H1 (cell line): ENCODE measurements around the gene STARD7. TPM values are rescaled to one million over a fixed set of nuclear protein-coding genes. Genes with fewer than 3 reads are reported as not detected.

ENCODE experiments used
- CTCF ChIA-PET: fragments of 300-600 bp; sonication (Branson Sonifier 250); formaldehyde crosslinking; loops from one replicate; lab custom pipeline; 2021; ENCODE audit not compliant: partially characterized antibody; lab: Charles Lee
- POLR2A ChIA-PET: fragments of 300-600 bp; sonication (Branson Sonifier 250); formaldehyde crosslinking; loops from one replicate; lab custom pipeline; 2021; ENCODE audit warnings: inconsistent platforms; ENCODE audit not compliant: partially characterized antibody; lab: Charles Lee
- DNase-seq, 2 experiments: peaks; one replicate each; pipeline versions ENCODE4 v3.0.0 to v3.0.0-alpha.2; 2010 to 2022; ENCODE audit warnings: low spot score in 2 of 2, low read depth in 1 of 2, mixed read lengths in 1 of 2
- FAIRE-seq: peaks from 2 replicates; lab custom pipeline; 2011; peaks lifted over from hg19 to GRCh38; lab: Jason Lieb, UNC
- H2AFZ ChIP-seq: 2 replicates; pipeline ENCODE4 v1.8.1; 2012; ENCODE audit warnings: low read length, inconsistent platforms
- H2AK5ac ChIP-seq: 2 replicates; pipeline ENCODE4 v1.6.1; 2013; ENCODE audit warnings: low read depth, low read length
- H2BK120ac ChIP-seq: replicated peaks from 2 replicates; pipeline ENCODE3; 2013; ENCODE audit warnings: low read depth, low read length, inconsistent platforms
- H2BK12ac ChIP-seq: 2 replicates; pipeline ENCODE4 v1.6.1; 2013; ENCODE audit warnings: low read depth, low read length
- H2BK15ac ChIP-seq: 2 replicates; pipeline ENCODE4 v1.6.1; 2013; ENCODE audit warnings: low read length
- H2BK20ac ChIP-seq: 2 replicates; pipeline ENCODE4 v1.6.1; 2013; ENCODE audit warnings: low read length
- H2BK5ac ChIP-seq: 2 replicates; pipeline ENCODE4 v1.6.1; 2013; ENCODE audit warnings: low read depth, low read length
- H3K14ac ChIP-seq: 2 replicates; pipeline ENCODE4 v1.6.1; 2013; ENCODE audit warnings: inconsistent platforms; ENCODE audit not compliant: insufficient read length
- H3K18ac ChIP-seq: 2 replicates; pipeline ENCODE4 v1.6.1; 2013; ENCODE audit warnings: low read length; ENCODE audit errors: extremely low read depth
- H3K23ac ChIP-seq: 2 replicates; pipeline ENCODE4 v1.6.1; 2013; ENCODE audit warnings: inconsistent platforms; ENCODE audit not compliant: insufficient read length
- H3K23me2 ChIP-seq: 2 replicates; pipeline ENCODE4 v1.6.1; 2013; ENCODE audit warnings: low read depth, low read length
- H3K27ac ChIP-seq: 2 replicates; pipeline ENCODE4 v1.6.1; 2011; ENCODE audit warnings: low read depth, low read length, inconsistent platforms
- H3K27me3 ChIP-seq, 4 experiments: replicated peaks in 1 of 4; 1 replicate in 1 of 4; 2 replicates in 3 of 4; pipeline versions ENCODE4 v1.6.1 to v1.8.1; 2011 to 2013; ENCODE audit warnings: low read length in 3 of 4, mild to moderate bottlenecking in 3 of 4, inconsistent platforms in 2 of 4, mixed read lengths in 2 of 4, moderate library complexity in 1 of 4; ENCODE audit not compliant: control insufficient read depth in 3 of 4, insufficient read depth in 3 of 4; ENCODE audit errors: extremely low read depth in 1 of 4
- H3K36me3 ChIP-seq, 4 experiments: 2 replicates each; pipeline versions ENCODE4 v1.6.1 to v1.8.1; 2011 to 2013; ENCODE audit warnings: mild to moderate bottlenecking in 4 of 4, low read length in 3 of 4, moderate library complexity in 2 of 4, control low read depth in 1 of 4, inconsistent platforms in 1 of 4; ENCODE audit not compliant: insufficient read depth in 4 of 4, control insufficient read depth in 2 of 4
- H3K4ac ChIP-seq: replicated peaks from 2 replicates; pipeline ENCODE3; 2013; ENCODE audit warnings: low read length, low read depth, mixed read lengths, inconsistent platforms; ENCODE audit not compliant: insufficient read length
- H3K4me1 ChIP-seq, 4 experiments: replicated peaks in 1 of 4; 1 replicate in 1 of 4; 2 replicates in 3 of 4; pipeline versions ENCODE4 v1.6.1 to v1.8.1; 2011 to 2013; ENCODE audit warnings: low read length in 3 of 4, inconsistent platforms in 2 of 4, mixed read lengths in 1 of 4; ENCODE audit not compliant: insufficient read depth in 4 of 4, control insufficient read depth in 3 of 4
- H3K4me2 ChIP-seq, 2 experiments: 2 replicates each; pipeline versions ENCODE4 v1.6.1 to v1.8.1; 2011 to 2013; ENCODE audit warnings: low read depth in 2 of 2, low read length in 2 of 2, control low read depth in 1 of 2, inconsistent platforms in 1 of 2, mild to moderate bottlenecking in 1 of 2; ENCODE audit not compliant: insufficient read depth in 1 of 2
- H3K4me3 ChIP-seq, 4 experiments: fragments of 200-600, 300-600 bp in 1 of 4; sonication (generic), shearing (Covaris generic), sonication (Bioruptor Twin) in 1 of 4; 2 replicates each; pipeline versions ENCODE4 v1.5.1 to v1.8.1; 2011 to 2016; ENCODE audit warnings: low read length in 4 of 4, low read depth in 3 of 4, control low read depth in 2 of 4, inconsistent platforms in 2 of 4, mild to moderate bottlenecking in 2 of 4, mixed read lengths in 1 of 4, moderate library complexity in 1 of 4; ENCODE audit not compliant: insufficient read depth in 2 of 4; ENCODE audit errors: extremely low read depth in 1 of 4
- H3K56ac ChIP-seq: replicated peaks from 2 replicates; pipeline ENCODE3; 2013; ENCODE audit warnings: low read depth, mild to moderate bottlenecking, mixed read lengths, low read length, inconsistent platforms; ENCODE audit not compliant: insufficient read length
- H3K79me1 ChIP-seq: 2 replicates; pipeline ENCODE4 v1.6.1; 2013; ENCODE audit warnings: low read depth, low read length, control low read depth
- H3K79me2 ChIP-seq, 2 experiments: 2 replicates each; pipeline versions ENCODE4 v1.6.1 to v1.8.1; 2012 to 2013; ENCODE audit warnings: low read length in 2 of 2, mild to moderate bottlenecking in 2 of 2, inconsistent platforms in 1 of 2; ENCODE audit not compliant: insufficient read depth in 2 of 2, control insufficient read depth in 1 of 2
- H3K9ac ChIP-seq, 4 experiments: replicated peaks in 1 of 4; 1 replicate in 1 of 4; 2 replicates in 3 of 4; pipeline versions ENCODE4 v1.6.1 to v1.8.1; 2011 to 2013; ENCODE audit warnings: low read depth in 3 of 4, low read length in 3 of 4, control low read depth in 2 of 4, mild to moderate bottlenecking in 2 of 4, moderate library complexity in 2 of 4, inconsistent platforms in 1 of 4; ENCODE audit errors: extremely low read depth in 1 of 4
- H3K9me3 ChIP-seq, 2 experiments: 2 replicates each; pipeline versions ENCODE4 v1.6.1 to v1.8.1; 2012 to 2013; ENCODE audit warnings: mild to moderate bottlenecking in 2 of 2, moderate library complexity in 2 of 2, control low read depth in 1 of 2, inconsistent platforms in 1 of 2, low read depth in 1 of 2, low read length in 1 of 2, mixed read lengths in 1 of 2; ENCODE audit not compliant: insufficient read depth in 2 of 2
- H4K20me1 ChIP-seq, 2 experiments: replicated peaks in 1 of 2; 2 replicates each; pipeline versions ENCODE3 to v1.8.1; 2011 to 2013; ENCODE audit warnings: inconsistent platforms in 2 of 2, low read length in 2 of 2, mild to moderate bottlenecking in 1 of 2; ENCODE audit not compliant: insufficient read depth in 2 of 2, control insufficient read depth in 1 of 2
- H4K5ac ChIP-seq: 2 replicates; pipeline ENCODE4 v1.6.1; 2013; ENCODE audit warnings: low read length, low read depth, mixed read lengths, inconsistent platforms; ENCODE audit not compliant: insufficient read length
- H4K8ac ChIP-seq: 2 replicates; pipeline ENCODE4 v1.8.0; 2013; ENCODE audit warnings: mild to moderate bottlenecking, moderate library complexity, low read length, inconsistent platforms; ENCODE audit not compliant: insufficient read depth; ENCODE audit errors: extremely low read depth
- H4K91ac ChIP-seq: replicated peaks from 2 replicates; pipeline ENCODE3; 2013; ENCODE audit warnings: low read length, mixed read lengths, inconsistent platforms; ENCODE audit not compliant: insufficient read length
- ASH2L ChIP-seq: fragments of 200-600, 300-600 bp; sonication (generic); IDR thresholded peaks from one replicate; pipeline ENCODE4 v1.7.1; 2017; ENCODE audit warnings: low read length
- CREB1 ChIP-seq: IDR thresholded peaks from 2 replicates; pipeline ENCODE4 v1.6.1; 2012; ENCODE audit warnings: inconsistent platforms
- E2F6 ChIP-seq: IDR thresholded peaks from 2 replicates; pipeline ENCODE4 v1.6.1; 2012; ENCODE audit warnings: inconsistent platforms
- MAX ChIP-seq: IDR thresholded peaks from 2 replicates; pipeline ENCODE4 v1.6.1; 2012; ENCODE audit warnings: inconsistent platforms
- NANOG ChIP-seq: IDR thresholded peaks from 2 replicates; pipeline ENCODE4 v1.6.1; 2011; ENCODE audit warnings: low read length, low read depth, mild to moderate bottlenecking, inconsistent platforms; ENCODE audit not compliant: insufficient read depth, poor library complexity, severe bottlenecking
- NRF1 ChIP-seq: IDR thresholded peaks from 2 replicates; pipeline ENCODE4 v1.6.1; 2011; ENCODE audit warnings: mild to moderate bottlenecking, low read depth, low read length, improper control_type of control experiment
- SP2 ChIP-seq: IDR thresholded peaks from 2 replicates; pipeline ENCODE4 v1.6.1; 2012; ENCODE audit warnings: mild to moderate bottlenecking, low read length, inconsistent platforms
- TAF7 ChIP-seq: optimal IDR thresholded peaks from 2 replicates; pipeline ENCODE3; 2011; ENCODE audit warnings: low read depth, mild to moderate bottlenecking, inconsistent platforms, low read length, moderate library complexity, borderline replicate concordance
- TEAD4 ChIP-seq: IDR thresholded peaks from 2 replicates; pipeline ENCODE4 v1.6.1; 2012; ENCODE audit warnings: low read depth, low read length, inconsistent platforms, mixed read lengths
- USF2 ChIP-seq: IDR thresholded peaks from 2 replicates; pipeline ENCODE4 v1.6.1; 2011; ENCODE audit warnings: low read length, improper control_type of control experiment
- WGBS, 2 experiments: shearing (Covaris generic) in 1 of 2; methylation state at CpG; one replicate each; pipeline versions ENCODE4 v1.1.6 to v1.1.7; 2013 to 2015; ENCODE audit warnings: low lambda C conversion rate in 2 of 2, mixed read lengths in 2 of 2, inconsistent platforms in 1 of 2, low coverage in 1 of 2, missing lambda C conversion rate in 1 of 2; ENCODE audit not compliant: insufficient replicate concordance in 2 of 2, insufficient coverage in 1 of 2, insufficient read length in 1 of 2; ENCODE audit errors: extremely low coverage in 1 of 2, missing lambda C conversion rate in 1 of 2; 5-methylcytosine and 5-hydroxymethylcytosine counted together
- polyA plus RNA-seq, 7 experiments: library from polyadenylated mRNA; depleted of rRNA in 3 of 7; stranded (reverse) in 5 of 7; unstranded in 2 of 7; fragments of >200 nt in 5 of 7; fragments of 200-250 nt in 2 of 7; gene quantifications; 1 replicate in 5 of 7; 2 replicates in 1 of 7; 4 replicates in 1 of 7; pipeline versions ENCODE4 v1.2.1 to v1.2.3, GENCODE V29; 2011 to 2013; ENCODE audit warnings: missing spikeins in 2 of 7, mixed read lengths in 2 of 7
- total RNA-seq: library from RNA; stranded (reverse); fragmentation: NEBNext Ultra II Directional; extraction: Animal tissue kit (Norgen Biotek cat#: 25700); gene quantifications from 2 replicates; pipeline ENCODE4 v1.2.1, GENCODE V29; 2021

Gene STARD7
- total and polyA plus RNA-seq, 2 of the 8 experiments (the other 6 are each of a cell fraction or from before 2014, with no cell fraction given) = 89.1 to 200 TPM

GRCh38 chr2:96233436-96233835, 24.8 kb upstream of the STARD7 start:
- Histone ChIP-seq H4K8ac (no peak overlapping the region), H2BK120ac (no peak overlapping the region), H3K18ac (no peak overlapping the region), H4K5ac (no peak overlapping the region), H2BK15ac (no peak overlapping the region), H2AK5ac (no peak overlapping the region), H4K91ac (no peak overlapping the region), H3K27me3 (no peaks in the 10 kb centered on the region), H2BK12ac (no peak overlapping the region), H4K20me1 (peaks cover 0 to 2% of the 10 kb centered on the region in 2 experiments), H3K4me3 (no peak overlapping the region), H3K14ac (no peak overlapping the region), H3K9me3 (no peaks in the 10 kb centered on the region), H3K4ac (no peak overlapping the region), H3K23me2 (no peaks in the 10 kb centered on the region), H3K56ac (no peak overlapping the region), H3K9ac (no peak overlapping the region), H3K23ac (no peak overlapping the region), H3K79me2 (no peaks in the 10 kb centered on the region), H3K36me3 (no peaks in the 10 kb centered on the region), H2AFZ (no peak overlapping the region), H3K79me1 (no peaks in the 10 kb centered on the region), H3K4me2 (no peak overlapping the region), H3K27ac (no peak overlapping the region), H2BK5ac (no peak overlapping the region), H3K4me1 (no peaks in the 10 kb centered on the region), H2BK20ac (no peak overlapping the region)
- ChIA-PET CTCF (interaction anchor here (0.8 to 2.2 kb wide), 7 partner anchors 13 to 211 kb away, joined by 3 to 11 read pairs (median 4); no protein-coding TSS in a partner anchor), POLR2A (no interaction called here)
- DNase-seq (no peak), FAIRE-seq (no peak)
- TF ChIP-seq TEAD4 (no peak), SP2 (no peak), NANOG (no peak), E2F6 (no peak), TAF7 (no peak), CREB1 (no peak), MAX (no peak), USF2 (no peak), NRF1 (no peak), ASH2L (no peak)
- WGBS, 2 experiments = 97% methylated on average over 6 of the region's 6 CpGs; no CpG with 5 or more reads in 1 of the 2 experiments
